B cell (primary cell): ENCODE data around the gene CHRNA4. TPM values are rescaled to one million over a fixed set of nuclear protein-coding genes. Genes with fewer than 3 reads are reported as not detected.

ENCODE experiments used
- ATAC-seq: fragments of 200-7000 bp; cut with Tn5 transposase; one replicate; pipeline ENCODE4 v1.10.0; 2021; ENCODE audit warnings: low read depth, mild to moderate bottlenecking, moderate number of reproducible peaks, moderate library complexity
- CTCF ChIA-PET: fragments of 350-600 bp; sonication (Branson Sonifier 250); formaldehyde crosslinking; loops from one replicate; lab custom pipeline; 2021; ENCODE audit warnings: antibody characterized with exemption, inconsistent platforms; lab: Charles Lee
- POLR2A ChIA-PET: fragments of 350-600 bp; sonication (Branson Sonifier 250); formaldehyde crosslinking; loops from one replicate; lab custom pipeline; 2021; ENCODE audit warnings: antibody characterized with exemption; lab: Charles Lee
- DNase-seq: peaks from one replicate; pipeline ENCODE4 v3.0.0; 2013
- H2AFZ ChIP-seq: 2 replicates; pipeline ENCODE4 v1.6.1; 2012; ENCODE audit warnings: mild to moderate bottlenecking, low read depth, low read length; ENCODE audit not compliant: insufficient read depth, poor library complexity, severe bottlenecking
- H3K27ac ChIP-seq, 2 donors: 1 replicate in 1 of 2; 2 replicates in 1 of 2; pipeline ENCODE4 v1.5.1; 2012 to 2013; ENCODE audit warnings: low read length in 2 of 2, mild to moderate bottlenecking in 2 of 2, moderate library complexity in 1 of 2
- H3K27me3 ChIP-seq, 4 experiments: fragments of 200-600 bp in 1 of 4; sonication (generic) in 1 of 4; replicated peaks in 1 of 4; 1 replicate in 2 of 4; 2 replicates in 2 of 4; pipeline versions ENCODE4 v1.6.1 to v1.7.0; 2013 to 2016; ENCODE audit warnings: low read length in 3 of 4, mild to moderate bottlenecking in 2 of 4, mixed read lengths in 1 of 4, moderate library complexity in 1 of 4; ENCODE audit not compliant: insufficient read depth in 4 of 4, control insufficient read depth in 3 of 4; ENCODE audit errors: control extremely low read depth in 1 of 4
- H3K36me3 ChIP-seq, 2 experiments: replicated peaks in 1 of 2; 1 replicate in 1 of 2; 2 replicates in 1 of 2; pipeline versions ENCODE4 v1.6.1 to v1.7.1; 2013; ENCODE audit warnings: low read length in 1 of 2; ENCODE audit not compliant: insufficient read depth in 2 of 2, control insufficient read depth in 1 of 2; ENCODE audit errors: control extremely low read depth in 1 of 2, extremely low read depth in 1 of 2
- H3K4me1 ChIP-seq, 2 donors: fragments of 200-600 bp in 1 of 2; sonication (generic) in 1 of 2; 1 replicate in 1 of 2; 2 replicates in 1 of 2; pipeline versions ENCODE4 v1.5.1 to v1.6.1; 2013 to 2017; ENCODE audit warnings: low read length in 2 of 2; ENCODE audit not compliant: control insufficient read depth in 2 of 2, insufficient read depth in 2 of 2
- H3K4me2 ChIP-seq: replicated peaks from 2 replicates; pipeline ENCODE3; 2012; ENCODE audit warnings: mild to moderate bottlenecking, low read depth, low read length; ENCODE audit not compliant: poor library complexity, severe bottlenecking
- H3K4me3 ChIP-seq, 5 experiments: fragments of 200-600 bp in 1 of 5; sonication (generic) in 1 of 5; 1 replicate in 3 of 5; 2 replicates in 2 of 5; pipeline versions ENCODE4 v1.5.1 to v1.7.0; 2011 to 2016; ENCODE audit warnings: low read length in 4 of 5, mild to moderate bottlenecking in 4 of 5, low read depth in 2 of 5, control low read depth in 1 of 5, moderate library complexity in 1 of 5; ENCODE audit not compliant: insufficient read depth in 1 of 5; ENCODE audit errors: control extremely low read depth in 1 of 5, extremely low read depth in 1 of 5
- H3K79me2 ChIP-seq: fragments of 200-600 bp; sonication (generic); one replicate; pipeline ENCODE4 v1.6.0; 2016; ENCODE audit warnings: low read length; ENCODE audit not compliant: control insufficient read depth, insufficient read depth
- H3K9ac ChIP-seq: fragments of 200-600 bp; sonication (generic); 2 replicates; pipeline ENCODE4 v1.6.1; 2017; ENCODE audit warnings: mild to moderate bottlenecking, low read length, moderate library complexity
- H3K9me3 ChIP-seq, 3 donors: one replicate each; pipeline versions ENCODE4 v1.6.1 to v1.7.1; 2013; ENCODE audit warnings: low read length in 2 of 3; ENCODE audit not compliant: control insufficient read depth in 2 of 3, insufficient read depth in 1 of 3; ENCODE audit errors: control extremely low read depth in 1 of 3
- H4K20me1 ChIP-seq: 2 replicates; pipeline ENCODE4 v1.6.0; 2012; ENCODE audit warnings: mild to moderate bottlenecking, low read length; ENCODE audit not compliant: insufficient read depth, control insufficient read depth, poor library complexity, severe bottlenecking
- H3K27ac Mint-ChIP-seq: one replicate; pipeline ENCODE4 v1.8.0; 2021; ENCODE audit warnings: mixed read lengths
- H3K27me3 Mint-ChIP-seq: one replicate; pipeline ENCODE4 v1.8.0; 2021; ENCODE audit warnings: mixed read lengths
- H3K4me1 Mint-ChIP-seq: one replicate; pipeline ENCODE4 v1.8.0; 2021; ENCODE audit warnings: mixed read lengths
- H3K4me3 Mint-ChIP-seq: one replicate; pipeline ENCODE4 v1.8.0; 2021; ENCODE audit warnings: mixed read lengths
- H3K9me3 Mint-ChIP-seq: one replicate; pipeline ENCODE4 v1.8.0; 2022; ENCODE audit warnings: mixed read lengths; ENCODE audit not compliant: insufficient read depth
- EZH2 ChIP-seq: IDR thresholded peaks from 2 replicates; pipeline ENCODE4 v1.6.1; 2012; ENCODE audit warnings: borderline replicate concordance, low read depth, mild to moderate bottlenecking, moderate library complexity, low read length; ENCODE audit not compliant: insufficient read depth, poor library complexity, severe bottlenecking
- WGBS: methylation state at CpG from one replicate; pipeline ENCODE4 v1.1.5; 2013; ENCODE audit warnings: missing lambda C conversion rate; ENCODE audit not compliant: insufficient coverage; 5-methylcytosine and 5-hydroxymethylcytosine counted together
- intact Hi-C: fragments of 100-400 bp; cut with micrococcal nuclease; formaldehyde crosslinking; loops from one replicate; pipeline ENCODE4 v1.10.0; 2022
- polyA plus RNA-seq: library from polyadenylated mRNA; depleted of rRNA; stranded (reverse); fragments of >200 nt; gene quantifications from 2 replicates; pipeline ENCODE4 v1.2.3, GENCODE V29; 2012
- total RNA-seq, 2 donors: library from RNA; stranded (reverse); fragments of 120-200 nt in 1 of 2; gene quantifications; 1 replicate in 1 of 2; 2 replicates in 1 of 2; pipeline versions ENCODE4 v1.2.3 to v1.2.4, GENCODE V29; 2013 to 2022
- TF ChIP-seq, protein P1 (sequence below): fragments of 200-600 bp; IDR thresholded peaks from one replicate; pipeline ENCODE4 v1.8.0; 2022; ENCODE audit warnings: antibody characterized with exemption, mild to moderate bottlenecking

The CHRNA4 gene
- total and polyA plus RNA-seq, 2 donors (not counting 1 experiment from before 2014, with no cell fraction given) = not detected

DNA sequence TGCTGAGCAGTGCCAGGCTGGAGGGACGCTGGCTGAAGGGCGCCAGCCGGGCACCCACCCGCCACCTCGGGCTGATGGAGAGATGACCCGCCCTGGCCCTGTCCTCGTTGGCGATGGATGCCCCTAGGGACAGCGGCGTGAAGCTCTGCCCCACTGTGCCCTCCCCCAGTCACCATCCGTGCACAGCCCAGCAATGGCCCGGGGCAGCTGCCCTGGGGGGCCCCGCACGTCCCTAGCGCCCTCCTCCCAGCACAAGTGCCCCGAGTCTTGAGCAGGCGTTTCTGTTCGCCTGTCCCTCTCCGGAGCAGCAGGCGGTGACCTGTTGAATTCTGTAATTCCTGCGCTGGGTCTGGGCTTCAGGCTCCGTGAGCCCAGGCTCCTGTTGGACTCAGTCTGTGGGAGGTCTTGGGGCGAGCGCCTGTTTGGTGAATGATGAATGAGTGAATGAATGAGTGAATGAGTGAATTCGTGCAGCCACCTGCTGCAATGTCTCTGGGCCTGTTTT, 36.8 kb upstream of the CHRNA4 start:
- H3K4me1 ChIP-seq = no peaks in the 10 kb centered on the region
- H3K79me2 ChIP-seq = no peaks in the 10 kb centered on the region
- POLR2A ChIA-PET = no interaction called here
- ATAC-seq = no peak
- H2AFZ ChIP-seq = no peak overlapping the region
- H4K20me1 ChIP-seq = no peaks in the 10 kb centered on the region
- 90% methylated on average over 25 of the region's 25 CpGs for WGBS
- Mint-ChIP-seq H3K4me3 (no peak overlapping the region), H3K4me1 (no peaks in the 10 kb centered on the region), H3K9me3 (no peaks in the 10 kb centered on the region), H3K27me3 (no peaks in the 10 kb centered on the region), H3K27ac (no peak overlapping the region)
- no peak overlapping the region for H3K4me2 ChIP-seq
- no peak for TF ChIP-seq EZH2
- TF ChIP-seq, protein P1, sequence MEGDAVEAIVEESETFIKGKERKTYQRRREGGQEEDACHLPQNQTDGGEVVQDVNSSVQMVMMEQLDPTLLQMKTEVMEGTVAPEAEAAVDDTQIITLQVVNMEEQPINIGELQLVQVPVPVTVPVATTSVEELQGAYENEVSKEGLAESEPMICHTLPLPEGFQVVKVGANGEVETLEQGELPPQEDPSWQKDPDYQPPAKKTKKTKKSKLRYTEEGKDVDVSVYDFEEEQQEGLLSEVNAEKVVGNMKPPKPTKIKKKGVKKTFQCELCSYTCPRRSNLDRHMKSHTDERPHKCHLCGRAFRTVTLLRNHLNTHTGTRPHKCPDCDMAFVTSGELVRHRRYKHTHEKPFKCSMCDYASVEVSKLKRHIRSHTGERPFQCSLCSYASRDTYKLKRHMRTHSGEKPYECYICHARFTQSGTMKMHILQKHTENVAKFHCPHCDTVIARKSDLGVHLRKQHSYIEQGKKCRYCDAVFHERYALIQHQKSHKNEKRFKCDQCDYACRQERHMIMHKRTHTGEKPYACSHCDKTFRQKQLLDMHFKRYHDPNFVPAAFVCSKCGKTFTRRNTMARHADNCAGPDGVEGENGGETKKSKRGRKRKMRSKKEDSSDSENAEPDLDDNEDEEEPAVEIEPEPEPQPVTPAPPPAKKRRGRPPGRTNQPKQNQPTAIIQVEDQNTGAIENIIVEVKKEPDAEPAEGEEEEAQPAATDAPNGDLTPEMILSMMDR = no peak
- no peaks in the 10 kb centered on the region for H3K27me3 ChIP-seq
- H3K4me3 ChIP-seq = no peak overlapping the region
- intact Hi-C loops = no loop called here
- no peaks in the 10 kb centered on the region for H3K9me3 ChIP-seq
- H3K27ac ChIP-seq = no peak overlapping the region
- H3K36me3 ChIP-seq = no peaks in the 10 kb centered on the region
- CTCF ChIA-PET = no interaction called here
- no peak for DNase-seq
- no peak overlapping the region for H3K9ac ChIP-seq

DNA sequence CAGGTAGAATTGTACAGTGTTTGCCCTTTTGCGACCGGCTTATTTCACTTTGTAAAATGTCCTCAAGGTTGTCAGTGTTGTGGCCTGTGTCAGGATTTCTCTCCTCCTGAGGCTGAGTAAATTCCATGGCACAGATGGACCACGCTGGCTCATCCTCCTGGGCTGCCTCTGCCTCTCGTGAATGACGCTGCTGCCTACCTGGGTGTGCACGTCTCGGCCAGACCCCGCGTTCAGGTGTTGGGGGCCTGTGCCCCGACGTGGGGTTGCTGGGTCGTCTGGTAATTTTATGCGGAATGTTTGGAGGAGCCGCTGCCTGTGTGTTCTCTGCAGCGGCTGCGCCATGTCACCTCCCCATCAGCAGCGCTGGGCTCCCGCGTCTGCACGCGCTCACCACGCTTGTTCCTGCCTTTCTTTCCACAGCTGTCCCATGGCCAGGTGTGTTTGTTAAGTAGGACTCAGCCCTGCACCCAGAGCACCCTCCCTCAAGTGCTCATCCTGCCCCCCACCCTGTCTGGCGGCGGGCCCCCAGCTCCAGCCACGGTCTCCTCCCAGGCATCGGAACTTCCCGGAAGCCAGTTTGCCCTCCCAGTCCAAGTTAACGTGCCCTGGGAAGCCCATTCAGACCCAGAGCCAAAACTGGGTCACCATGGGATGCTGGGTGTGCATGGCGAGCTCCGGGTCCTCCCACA, 36.1 kb upstream of the CHRNA4 start:
- Histone ChIP-seq H4K20me1 (no peaks in the 10 kb centered on the region), H3K9ac (no peak overlapping the region), H3K27ac (no peak overlapping the region), H3K4me3 (no peak overlapping the region), H2AFZ (no peak overlapping the region), H3K4me2 (no peak overlapping the region), H3K36me3 (no peaks in the 10 kb centered on the region), H3K79me2 (no peaks in the 10 kb centered on the region), H3K4me1 (no peaks in the 10 kb centered on the region), H3K9me3 (no peaks in the 10 kb centered on the region), H3K27me3 (no peaks in the 10 kb centered on the region)
- ChIA-PET CTCF (no interaction called here), POLR2A (no interaction called here)
- H3K27ac Mint-ChIP-seq = no peak overlapping the region
- 95% methylated on average over 19 of the region's 30 CpGs for WGBS
- intact Hi-C loops = no loop called here
- H3K27me3 Mint-ChIP-seq = no peaks in the 10 kb centered on the region
- no peaks in the 10 kb centered on the region for H3K4me1 Mint-ChIP-seq
- ATAC-seq (no peak), DNase-seq (no peak)
- H3K9me3 Mint-ChIP-seq = no peaks in the 10 kb centered on the region
- TF ChIP-seq EZH2 = no peak
- TF ChIP-seq, protein P1 = no peak
- no peak overlapping the region for H3K4me3 Mint-ChIP-seq
